Fibroblast of lung (primary cell): ENCODE measurements around the gene DCLK2.

Experiments used
- CTCF ChIP-seq, 2 donors: IDR thresholded peaks in 1 of 2; conservative IDR thresholded peaks in 1 of 2; 1 replicate in 1 of 2; 2 replicates in 1 of 2; pipeline ENCODE4 v1.5.1; 2011 to 2012; ENCODE audit warnings: low read length in 2 of 2, control low read depth in 1 of 2, inconsistent platforms in 1 of 2, low read depth in 1 of 2, mild to moderate bottlenecking in 1 of 2
- EZH2 ChIP-seq: IDR thresholded peaks from 2 replicates; pipeline ENCODE4 v1.5.1; 2012; ENCODE audit warnings: low read length, control low read depth, mild to moderate bottlenecking; ENCODE audit errors: missing control alignments

GRCh38 chr4:150192986-150193385, 114.7 kb downstream of the DCLK2 start:
- TF ChIP-seq CTCF (conservative IDR thresholded peaks at IDR 0.05 in 1 of 2, IDR thresholded peaks at IDR 0.05 in 1 of 2; ENCODE audit: low read depth in 1 of 2, low read length in 2 of 2) (no peak), EZH2 (no peak)
